K562 (cell line): Measurements from ENCODE around the gene MFAP1. TPM values are rescaled to one million over a fixed set of nuclear protein-coding genes. Genes with fewer than 3 reads are reported as not detected.

Experiments
- ARID3B ChIP-seq: fragments of 250-450 bp; sonication (Bioruptor Pico); IDR thresholded peaks from 2 replicates; pipeline ENCODE4 v1.4.0; 2020; ENCODE audit warnings: borderline replicate concordance
- CHD1 ChIP-seq: fragments of 200-600 bp; sonication (generic); IDR thresholded peaks from one replicate; pipeline ENCODE4 v1.6.1; 2012; ENCODE audit warnings: mild to moderate bottlenecking, moderate library complexity, low read length, inconsistent platforms
- CREBBP ChIP-seq: IDR thresholded peaks from one replicate; pipeline ENCODE4 v1.6.1; 2012; ENCODE audit warnings: low read depth, mild to moderate bottlenecking, control low read depth, inconsistent platforms, low read length
- CREM ChIP-seq: IDR thresholded peaks from 2 replicates; pipeline ENCODE4 v1.6.1; 2014; ENCODE audit warnings: antibody characterized with exemption, low read depth
- DPF2 ChIP-seq: fragments of 450-650 bp; IDR thresholded peaks from 2 replicates; pipeline ENCODE4 v1.6.1; 2016
- E2F3 ChIP-seq: fragments of 250-450 bp; sonication (Bioruptor Pico); IDR thresholded peaks from 2 replicates; pipeline ENCODE4 v1.4.0; 2020; ENCODE audit warnings: mild to moderate bottlenecking
- FOXP1 ChIP-seq: sonication (generic); formaldehyde crosslinking; IDR thresholded peaks from 2 replicates; pipeline ENCODE4 v1.8.0; 2022; ENCODE audit warnings: mild to moderate bottlenecking, missing genetic modification reagents
- GTF2E2 ChIP-seq: fragments of 200-800 bp; sonication (Bioruptor generic); IDR thresholded peaks from 2 replicates; pipeline ENCODE4 v1.6.1; 2016; ENCODE audit warnings: missing genetic modification characterization, missing compliant biosample characterization
- HDAC1 ChIP-seq, 2 experiments: fragments of 450-650 bp; IDR thresholded peaks; 2 replicates each; pipeline ENCODE4 v1.6.1; 2016 to 2017; ENCODE audit warnings: inconsistent platforms in 1 of 2, mild to moderate bottlenecking in 1 of 2, moderate library complexity in 1 of 2
- HDAC3 ChIP-seq: fragments of 450-650 bp; IDR thresholded peaks from 2 replicates; pipeline ENCODE4 v1.6.1; 2018; ENCODE audit warnings: borderline replicate concordance, mild to moderate bottlenecking, moderate library complexity; ENCODE audit not compliant: partially characterized antibody
- KDM4B ChIP-seq, 2 experiments: fragments of 450-650 bp in 1 of 2; sonication (generic) in 1 of 2; IDR thresholded peaks; 2 replicates each; pipeline ENCODE4 v1.6.1; 2016 to 2017; ENCODE audit warnings: borderline replicate concordance in 2 of 2, antibody characterized with exemption in 1 of 2, low read depth in 1 of 2, mild to moderate bottlenecking in 1 of 2
- KLF6 ChIP-seq: fragments of 250-450 bp; sonication (Bioruptor Pico); IDR thresholded peaks from 2 replicates; pipeline ENCODE4 v1.4.0; 2020; ENCODE audit warnings: mild to moderate bottlenecking, moderate library complexity, borderline replicate concordance
- MBD2 ChIP-seq: sonication (generic); IDR thresholded peaks from 2 replicates; pipeline ENCODE4 v1.6.1; 2016; ENCODE audit warnings: low read depth, borderline replicate concordance
- MCM7 ChIP-seq, 2 experiments: fragments of 450-650 bp; IDR thresholded peaks; 2 replicates each; pipeline ENCODE4 v1.6.1; 2016 to 2018
- MLLT1 ChIP-seq, 2 experiments: fragments of 450-650 bp; IDR thresholded peaks; 2 replicates each; pipeline ENCODE4 v1.6.1; 2016
- MYNN ChIP-seq, 2 experiments: sonication (generic); formaldehyde crosslinking in 1 of 2; IDR thresholded peaks; 2 replicates each; pipeline versions ENCODE4 v1.5.0 to v1.6.1; 2016 to 2020; ENCODE audit warnings: antibody characterized with exemption in 1 of 2, missing genetic modification reagents in 1 of 2
- PCBP1 ChIP-seq: fragments of 200-400 bp; formaldehyde crosslinking; IDR thresholded peaks from 2 replicates; pipeline ENCODE4 v1.6.1; 2018; ENCODE audit warnings: mild to moderate bottlenecking, low read depth, low read length; ENCODE audit not compliant: poor library complexity, severe bottlenecking
- PHF20 ChIP-seq: fragments of 450-650 bp; IDR thresholded peaks from 2 replicates; pipeline ENCODE4 v1.6.1; 2018; ENCODE audit not compliant: partially characterized antibody
- RAD21 ChIP-seq, 2 experiments: fragments of 250-450 bp in 1 of 2; fragments of 450-650 bp in 1 of 2; sonication (Bioruptor Pico) in 1 of 2; formaldehyde crosslinking in 1 of 2; IDR thresholded peaks in 1 of 2; conservative IDR thresholded peaks in 1 of 2; 2 replicates each; pipeline versions ENCODE4 v1.4.0 to v1.8.0; 2020 to 2022; ENCODE audit warnings: mild to moderate bottlenecking in 2 of 2, moderate library complexity in 1 of 2
- RBM17 ChIP-seq: fragments of 200-400 bp; formaldehyde crosslinking; IDR thresholded peaks from 2 replicates; pipeline ENCODE4 v1.6.1; 2017; ENCODE audit warnings: low read depth, mild to moderate bottlenecking, low read length, borderline replicate concordance
- SETDB1 ChIP-seq: IDR thresholded peaks from one replicate; pipeline ENCODE4 v1.6.1; 2012; ENCODE audit warnings: low read length, control low read depth, inconsistent platforms
- SNAPC5 ChIP-seq: fragments of 250-450 bp; sonication (Bioruptor Pico); IDR thresholded peaks from 2 replicates; pipeline ENCODE4 v1.8.0; 2021; ENCODE audit warnings: moderate library complexity, mild to moderate bottlenecking, inconsistent platforms
- SRSF1 ChIP-seq: fragments of 200-400 bp; formaldehyde crosslinking; IDR thresholded peaks from 2 replicates; pipeline ENCODE4 v1.6.1; 2017; ENCODE audit warnings: mild to moderate bottlenecking, low read depth, low read length, moderate library complexity
- TBP ChIP-seq: optimal IDR thresholded peaks from 2 replicates; pipeline ENCODE3; 2011; ENCODE audit warnings: low read depth, low read length, improper control_type of control experiment
- ZNF124 ChIP-seq: sonication (generic); formaldehyde crosslinking; IDR thresholded peaks from 2 replicates; pipeline ENCODE4 v1.8.1; 2022; ENCODE audit warnings: missing genetic modification reagents
- ZNF41 ChIP-seq: fragments of 250-450 bp; sonication (Bioruptor Pico); conservative IDR thresholded peaks from 2 replicates; pipeline ENCODE4 v1.4.0; 2020; ENCODE audit warnings: mild to moderate bottlenecking
- ZNF778 ChIP-seq: fragments of 450-650 bp; formaldehyde crosslinking; IDR thresholded peaks from 2 replicates; pipeline ENCODE4 v1.4.0; 2020; ENCODE audit warnings: mild to moderate bottlenecking, moderate library complexity
- polyA plus RNA-seq, 8 experiments: library from polyadenylated mRNA; depleted of rRNA in 4 of 8; stranded (reverse) in 5 of 8; unstranded in 3 of 8; fragments of >200 nt; fragmentation: Nextera tagmentation in 2 of 8; fragmentation: Illumina TruSeq in 1 of 8; extraction: Ambion mirVana in 2 of 8; extraction: Trizol in 1 of 8; gene quantifications; 2 replicates each; pipeline versions ENCODE4 v1.2.1 to v1.2.3, GENCODE V29; 2011 to 2014; ENCODE audit warnings: inconsistent platforms in 1 of 8, missing spikeins in 1 of 8
- total RNA-seq, 7 experiments: library from RNA; depleted of rRNA in 6 of 7; stranded (reverse); fragments of >200 nt in 6 of 7; fragmentation: Illumina TruSeq in 2 of 7; extraction: Trizol in 2 of 7; gene quantifications; 2 replicates each; pipeline versions ENCODE4 v1.2.1 to v1.2.3, GENCODE V29; 2011 to 2021; ENCODE audit warnings: low replicate concordance in 1 of 7

The MFAP1 gene
- total and polyA plus RNA-seq, 9 of the 15 experiments (the other 6 are each of a cell fraction or from before 2014, with no cell fraction given) = 34.9 to 64.1 (median 48.2) TPM

- no peak for TF ChIP-seq PCBP1
- TF ChIP-seq ZNF41 (CRISPR knock-in tag) = no peak
- TF ChIP-seq CHD1 = peak; percentile 56
- no peak; a peak in 1 of 4 replicates for TF ChIP-seq MLLT1 (IDR thresholded peaks at IDR 0.05)
- TF ChIP-seq SETDB1 = no peak
- TF ChIP-seq DPF2 = peak; percentile 16; the same call in 1 of the 2 replicates
- TF ChIP-seq RAD21 (CRISPR knock-in tag; conservative IDR thresholded peaks at IDR 0.05 in 1 of 2, IDR thresholded peaks at IDR 0.05 in 1 of 2) = no peak
- no peak for TF ChIP-seq CREBBP
- no peak for TF ChIP-seq SNAPC5 (CRISPR knock-in tag)
- no peak for TF ChIP-seq ZNF778 (CRISPR knock-in tag)
- TF ChIP-seq ZNF124 (CRISPR knock-in tag) = no peak
- TF ChIP-seq MBD2 = no peak
- no peak for TF ChIP-seq KLF6 (CRISPR knock-in tag)
- peak; percentile 86 for TF ChIP-seq PHF20
- TF ChIP-seq SRSF1 = no peak
- peak; percentile 35; the same call in 1 of the 2 replicates for TF ChIP-seq MYNN (IDR thresholded peaks at IDR 0.05)
- no peak for TF ChIP-seq MYNN (CRISPR knock-in tag; IDR thresholded peaks at IDR 0.05)
- TF ChIP-seq MCM7 (IDR thresholded peaks at IDR 0.05) = no peak
- 0 out of 2 replicates have a peak, but pooled peaks have one; percentile 49 for TF ChIP-seq FOXP1
- TF ChIP-seq GTF2E2 (tag) = 0 out of 2 replicates have a peak, but pooled peaks have one; percentile 58
- no peak for TF ChIP-seq ARID3B (CRISPR knock-in tag)
- peak in 1 of 2 experiments; percentile 97; a peak in 2 of 4 replicates for TF ChIP-seq HDAC1 (IDR thresholded peaks at IDR 0.05)
- TF ChIP-seq KDM4B (IDR thresholded peaks at IDR 0.05; ENCODE audit: borderline replicate concordance in 2 of 2, low read depth in 1 of 2) = no peak
- TF ChIP-seq RBM17 = no peak
- peak; percentile 69 for TF ChIP-seq TBP
- peak; percentile 79 for TF ChIP-seq CREM
- no peak for TF ChIP-seq E2F3
- no peak for TF ChIP-seq HDAC3
Observed at GRCh38 chr15:43800286-43801141, 24.0 kb downstream of the MFAP1 start, which contains the start of gene HYPK (continued).
